HCT116 (cell line): ENCODE data around the gene PIK3R2.

Experiments used
- CEBPB ChIP-seq: IDR thresholded peaks from 2 replicates; pipeline ENCODE4 v1.6.1; 2012; ENCODE audit warnings: low read depth
- ELF1 ChIP-seq: IDR thresholded peaks from 2 replicates; pipeline ENCODE4 v1.6.1; 2012; ENCODE audit warnings: low read depth, borderline replicate concordance
- EZH2 ChIP-seq: fragments of 200-600 bp; sonication (generic); IDR thresholded peaks from 2 replicates; pipeline ENCODE4 v1.6.1; 2017; ENCODE audit warnings: antibody characterized with exemption, mixed run types
- MAX ChIP-seq: IDR thresholded peaks from 2 replicates; pipeline ENCODE4 v1.6.1; 2012
- POLR2A ChIP-seq: IDR thresholded peaks from 2 replicates; pipeline ENCODE4 v1.7.0; 2011; ENCODE audit warnings: borderline replicate concordance; ENCODE audit not compliant: insufficient read depth, insufficient read length; ENCODE audit errors: extremely low read depth
- POLR2AphosphoS5 ChIP-seq: IDR thresholded peaks from 2 replicates; pipeline ENCODE4 v1.6.1; 2011; ENCODE audit warnings: mild to moderate bottlenecking, low read depth, low read length, moderate library complexity
- SIN3A ChIP-seq: IDR thresholded peaks from 2 replicates; pipeline ENCODE4 v1.6.1; 2012; ENCODE audit warnings: low read depth
- TCF7L2 ChIP-seq: IDR thresholded peaks from 2 replicates; pipeline ENCODE4 v1.7.0; 2011; ENCODE audit warnings: borderline replicate concordance, inconsistent platforms; ENCODE audit not compliant: insufficient read depth, insufficient read length; ENCODE audit errors: extremely low read depth
- TF ChIP-seq, protein P1 (sequence below), 3 experiments: fragments of 200-600 bp in 1 of 3; sonication (generic) in 1 of 3; IDR thresholded peaks in 2 of 3; conservative IDR thresholded peaks in 1 of 3; 2 replicates each; pipeline ENCODE4 v1.5.1; 2012 to 2017; ENCODE audit warnings: low read depth in 2 of 3, low read length in 2 of 3, antibody characterized with exemption in 1 of 3, borderline replicate concordance in 1 of 3, control low read depth in 1 of 3, mild to moderate bottlenecking in 1 of 3, mixed read lengths in 1 of 3, mixed run types in 1 of 3, moderate library complexity in 1 of 3; ENCODE audit not compliant: insufficient read depth in 1 of 3
- TF ChIP-seq, protein P2 (sequence below): IDR thresholded peaks from 2 replicates; pipeline ENCODE4 v1.6.1; 2011; ENCODE audit warnings: mild to moderate bottlenecking, low read length, moderate library complexity; ENCODE audit not compliant: insufficient replicate concordance; ENCODE audit errors: extremely low read depth

- no peak for TF ChIP-seq POLR2AphosphoS5
- TF ChIP-seq, protein P1, sequence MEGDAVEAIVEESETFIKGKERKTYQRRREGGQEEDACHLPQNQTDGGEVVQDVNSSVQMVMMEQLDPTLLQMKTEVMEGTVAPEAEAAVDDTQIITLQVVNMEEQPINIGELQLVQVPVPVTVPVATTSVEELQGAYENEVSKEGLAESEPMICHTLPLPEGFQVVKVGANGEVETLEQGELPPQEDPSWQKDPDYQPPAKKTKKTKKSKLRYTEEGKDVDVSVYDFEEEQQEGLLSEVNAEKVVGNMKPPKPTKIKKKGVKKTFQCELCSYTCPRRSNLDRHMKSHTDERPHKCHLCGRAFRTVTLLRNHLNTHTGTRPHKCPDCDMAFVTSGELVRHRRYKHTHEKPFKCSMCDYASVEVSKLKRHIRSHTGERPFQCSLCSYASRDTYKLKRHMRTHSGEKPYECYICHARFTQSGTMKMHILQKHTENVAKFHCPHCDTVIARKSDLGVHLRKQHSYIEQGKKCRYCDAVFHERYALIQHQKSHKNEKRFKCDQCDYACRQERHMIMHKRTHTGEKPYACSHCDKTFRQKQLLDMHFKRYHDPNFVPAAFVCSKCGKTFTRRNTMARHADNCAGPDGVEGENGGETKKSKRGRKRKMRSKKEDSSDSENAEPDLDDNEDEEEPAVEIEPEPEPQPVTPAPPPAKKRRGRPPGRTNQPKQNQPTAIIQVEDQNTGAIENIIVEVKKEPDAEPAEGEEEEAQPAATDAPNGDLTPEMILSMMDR (IDR thresholded peaks at IDR 0.05 in 2 of 3, conservative IDR thresholded peaks at IDR 0.05 in 1 of 3; ENCODE audit: borderline replicate concordance in 1 of 3, insufficient read depth in 1 of 3, low read depth in 2 of 3, low read length in 2 of 3): no peak
- TF ChIP-seq POLR2A: no peak
- TF ChIP-seq, protein P2, sequence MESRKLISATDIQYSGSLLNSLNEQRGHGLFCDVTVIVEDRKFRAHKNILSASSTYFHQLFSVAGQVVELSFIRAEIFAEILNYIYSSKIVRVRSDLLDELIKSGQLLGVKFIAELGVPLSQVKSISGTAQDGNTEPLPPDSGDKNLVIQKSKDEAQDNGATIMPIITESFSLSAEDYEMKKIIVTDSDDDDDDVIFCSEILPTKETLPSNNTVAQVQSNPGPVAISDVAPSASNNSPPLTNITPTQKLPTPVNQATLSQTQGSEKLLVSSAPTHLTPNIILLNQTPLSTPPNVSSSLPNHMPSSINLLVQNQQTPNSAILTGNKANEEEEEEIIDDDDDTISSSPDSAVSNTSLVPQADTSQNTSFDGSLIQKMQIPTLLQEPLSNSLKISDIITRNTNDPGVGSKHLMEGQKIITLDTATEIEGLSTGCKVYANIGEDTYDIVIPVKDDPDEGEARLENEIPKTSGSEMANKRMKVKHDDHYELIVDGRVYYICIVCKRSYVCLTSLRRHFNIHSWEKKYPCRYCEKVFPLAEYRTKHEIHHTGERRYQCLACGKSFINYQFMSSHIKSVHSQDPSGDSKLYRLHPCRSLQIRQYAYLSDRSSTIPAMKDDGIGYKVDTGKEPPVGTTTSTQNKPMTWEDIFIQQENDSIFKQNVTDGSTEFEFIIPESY: no peak
- TF ChIP-seq ELF1: no peak
- TF ChIP-seq MAX: no peak
- TF ChIP-seq TCF7L2: no peak
- TF ChIP-seq CEBPB: no peak
- TF ChIP-seq EZH2: no peak
- no peak for TF ChIP-seq SIN3A
Observed at GRCh38 chr19:18173054-18173571, 20.1 kb downstream of the PIK3R2 start.
